PFSK-1 (cell line): ENCODE results near the gene SGCA.

Experiments
- POLR2AphosphoS5 ChIP-seq: IDR thresholded peaks from 2 replicates; pipeline ENCODE4 v1.6.1; 2012; ENCODE audit warnings: low read depth, mild to moderate bottlenecking, control low read depth, low read length, moderate library complexity
- REST ChIP-seq, 2 experiments: IDR thresholded peaks; 2 replicates each; pipeline versions ENCODE4 v1.6.1 to v1.8.0; 2011 to 2012; ENCODE audit warnings: low read depth in 2 of 2, low read length in 2 of 2, control low read depth in 1 of 2, inconsistent platforms in 1 of 2, mild to moderate bottlenecking in 1 of 2, moderate library complexity in 1 of 2; ENCODE audit not compliant: insufficient read depth in 1 of 2
- SIN3A ChIP-seq: IDR thresholded peaks from 2 replicates; pipeline ENCODE4 v1.6.1; 2012; ENCODE audit warnings: mild to moderate bottlenecking, low read length, moderate library complexity, borderline replicate concordance; ENCODE audit not compliant: insufficient read depth

- TF ChIP-seq REST (IDR thresholded peaks at IDR 0.05; ENCODE audit: insufficient read depth in 1 of 2, low read depth in 2 of 2, low read length in 2 of 2) (no peak), POLR2AphosphoS5 (no peak), SIN3A (no peak)
These were observed 21.0 kb downstream of the SGCA start for GRCh38 chr17:50186661-50187393.
